NCI-H460 (cell line): Measurements from ENCODE around the gene KCNG4. TPM values are rescaled to one million over a fixed set of nuclear protein-coding genes. Genes with fewer than 3 reads are reported as not detected.
A peak's percentile ranks its signal among the peaks of the same experiment; 100 is the strongest.
"Not testable (repeated sequence)": the region's sequence is repeated elsewhere in the genome, so short reads cannot be mapped to it uniquely, and the experiment has no call there.

Experiments used
- DNase-seq: peaks from one replicate; pipeline ENCODE4 v3.0.0-alpha.2; 2016; ENCODE audit warnings: low read depth; ENCODE audit errors: extremely low read depth
- total RNA-seq: library from RNA; depleted of rRNA; stranded (reverse); fragments of >200 nt; shearing (Covaris generic); gene quantifications from 2 replicates; pipeline ENCODE4 v1.2.3, GENCODE V29; 2014

KCNG4 gene
- total RNA-seq, 1 experiment from 2014 or later: 0.02 TPM

GRCh38 chr16:84236671-84237070 lies 3.1 kb downstream of the KCNG4 start:
- DNase-seq: no peak

- no peak for DNase-seq
These were observed 5.2 kb downstream of the KCNG4 start for GRCh38 chr16:84234321-84235241.

- no peak for DNase-seq
These were observed 6.1 kb downstream of the KCNG4 start for GRCh38 chr16:84233748-84234147.

GRCh38 chr16:84232969-84233368 lies 6.8 kb downstream of the KCNG4 start:
- no peak for DNase-seq

- no peak for DNase-seq
These were observed 7.8 kb downstream of the KCNG4 start for GRCh38 chr16:84232060-84232459.

- no peak for DNase-seq
These were observed 10.3 kb downstream of the KCNG4 start for GRCh38 chr16:84229471-84229870.

- DNase-seq: peak; percentile 68
These were observed 11.5 kb downstream of the KCNG4 start for GRCh38 chr16:84228256-84228838.

GRCh38 chr16:84227548-84227947 lies 12.3 kb downstream of the KCNG4 start:
- no peak for DNase-seq

- no peak for DNase-seq
These were observed 13.8 kb downstream of the KCNG4 start for GRCh38 chr16:84226026-84226425.

GRCh38 chr16:84225571-84225970 lies 14.2 kb downstream of the KCNG4 start:
- no peak for DNase-seq

- DNase-seq: no peak
These were observed 14.7 kb downstream of the KCNG4 start for GRCh38 chr16:84225126-84225525.

GRCh38 chr16:84224554-84224953 lies 15.3 kb downstream of the KCNG4 start:
- DNase-seq: no peak

GRCh38 chr16:84223456-84223855 lies 16.4 kb downstream of the KCNG4 start:
- DNase-seq: no peak

- no peak for DNase-seq
These were observed 19.0 kb downstream of the KCNG4 start for GRCh38 chr16:84220851-84221250.

- no peak for DNase-seq
These were observed 20.9 kb downstream of the KCNG4 start for GRCh38 chr16:84218956-84219355.

- DNase-seq: no peak
These were observed 21.5 kb downstream of the KCNG4 start for GRCh38 chr16:84218176-84218823.

GRCh38 chr16:84216144-84216543 lies 23.7 kb downstream of the KCNG4 start:
- DNase-seq: not testable (repeated sequence)

- no peak for DNase-seq
These were observed 24.3 kb downstream of the KCNG4 start for GRCh38 chr16:84215531-84215930.

GRCh38 chr16:84214451-84215066 lies 25.3 kb downstream of the KCNG4 start:
- no peak for DNase-seq

- DNase-seq: no peak
These were observed 27.2 kb downstream of the KCNG4 start for GRCh38 chr16:84212631-84213030.

- DNase-seq: no peak
These were observed 27.7 kb downstream of the KCNG4 start for GRCh38 chr16:84212154-84212553.
